ENCODE results near the gene LRCOL1. TPM values are rescaled to one million over a fixed set of nuclear protein-coding genes. Genes with fewer than 3 reads are reported as not detected.
A peak's percentile ranks its signal among the peaks of the same experiment; 100 is the strongest.

LRCOL1 gene
- polyA plus RNA-seq, 3 donors = not detected

DNA sequence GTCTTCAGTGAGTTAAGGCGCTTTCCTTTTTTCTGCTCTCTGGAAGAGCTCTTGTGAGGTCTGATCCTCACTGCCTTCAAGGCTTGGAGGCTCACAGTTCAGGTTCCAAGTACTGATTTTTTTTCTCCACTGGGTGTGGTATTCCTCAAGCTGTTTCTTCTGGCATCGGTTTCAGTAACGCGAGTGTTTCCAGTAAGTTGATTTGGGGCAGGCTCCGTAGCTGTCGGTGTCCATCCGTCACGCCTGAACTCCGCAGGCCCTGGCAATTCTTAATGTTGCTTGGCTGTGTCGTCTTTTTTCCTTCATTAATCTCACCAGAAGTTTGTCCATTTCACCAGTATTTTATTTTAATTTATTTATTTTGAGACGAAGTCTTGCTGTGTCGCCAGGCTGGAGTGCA, 30.6 kb downstream of the LRCOL1 start:
- Histone ChIP-seq H3K27me3 (ENCODE audit: control insufficient read depth in 2 of 2, insufficient read depth in 2 of 2, low read length in 2 of 2) (no peaks in the 10 kb centered on the region), H3K4me3 (replicated peaks in 1 of 3; ENCODE audit: low read depth in 2 of 3, low read length in 3 of 3) (no peak overlapping the region), H3K4me2 (replicated peaks; ENCODE audit: extremely low read depth, low read length, poor library complexity, severe bottlenecking) (no peak overlapping the region), H3K4me1 (ENCODE audit: control insufficient read depth in 1 of 2, insufficient read depth in 2 of 2, low read length in 2 of 2) (no peaks in the 10 kb centered on the region), H3K36me3 (replicated peaks in 1 of 2; ENCODE audit: control insufficient read depth in 1 of 2, insufficient read depth in 2 of 2, low read length in 2 of 2) (peaks cover 39 to 52% of the 10 kb centered on the region in 2 donors), H3K79me2 (ENCODE audit: insufficient read depth, low read length) (no peaks in the 10 kb centered on the region), H3K9ac (ENCODE audit: insufficient read depth, low read length, poor library complexity, severe bottlenecking) (no peak overlapping the region), H3K27ac (ENCODE audit: low read depth in 1 of 2, low read length in 2 of 2) (no peak overlapping the region), H3K9me3 (replicated peaks in 1 of 2; ENCODE audit: control insufficient read depth in 1 of 2, insufficient read depth in 1 of 2, low read length in 2 of 2) (peaks cover 0 to 9% of the 10 kb centered on the region in 2 donors), H4K20me1 (ENCODE audit: insufficient read depth, low read length) (no peaks in the 10 kb centered on the region), H2AFZ (ENCODE audit: insufficient read depth, low read depth, low read length, poor library complexity, severe bottlenecking) (no peak overlapping the region)
- peaks cover 0 to 6% (median 0%) of the 10 kb centered on the region in 7 donors for H3K9me3 Mint-ChIP-seq
- intact Hi-C loops (cut with micrococcal nuclease) = no loop called here
- no peaks in the 10 kb centered on the region for H3K27me3 Mint-ChIP-seq (ENCODE audit: low read depth in 3 of 3)
- H3K36me3 Mint-ChIP-seq = peaks cover 42 to 71% of the 10 kb centered on the region in 2 donors
- no peak overlapping the region for H3K4me3 Mint-ChIP-seq
- WGBS (ENCODE audit: insufficient coverage) = 73% methylated on average over 3 of the region's 12 CpGs
- TF ChIP-seq, protein P1, sequence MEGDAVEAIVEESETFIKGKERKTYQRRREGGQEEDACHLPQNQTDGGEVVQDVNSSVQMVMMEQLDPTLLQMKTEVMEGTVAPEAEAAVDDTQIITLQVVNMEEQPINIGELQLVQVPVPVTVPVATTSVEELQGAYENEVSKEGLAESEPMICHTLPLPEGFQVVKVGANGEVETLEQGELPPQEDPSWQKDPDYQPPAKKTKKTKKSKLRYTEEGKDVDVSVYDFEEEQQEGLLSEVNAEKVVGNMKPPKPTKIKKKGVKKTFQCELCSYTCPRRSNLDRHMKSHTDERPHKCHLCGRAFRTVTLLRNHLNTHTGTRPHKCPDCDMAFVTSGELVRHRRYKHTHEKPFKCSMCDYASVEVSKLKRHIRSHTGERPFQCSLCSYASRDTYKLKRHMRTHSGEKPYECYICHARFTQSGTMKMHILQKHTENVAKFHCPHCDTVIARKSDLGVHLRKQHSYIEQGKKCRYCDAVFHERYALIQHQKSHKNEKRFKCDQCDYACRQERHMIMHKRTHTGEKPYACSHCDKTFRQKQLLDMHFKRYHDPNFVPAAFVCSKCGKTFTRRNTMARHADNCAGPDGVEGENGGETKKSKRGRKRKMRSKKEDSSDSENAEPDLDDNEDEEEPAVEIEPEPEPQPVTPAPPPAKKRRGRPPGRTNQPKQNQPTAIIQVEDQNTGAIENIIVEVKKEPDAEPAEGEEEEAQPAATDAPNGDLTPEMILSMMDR (IDR thresholded peaks at IDR 0.05) = no peak
- H3K4me1 Mint-ChIP-seq = no peaks in the 10 kb centered on the region
- DNase-seq = no peak
- peak overlapping the region in 2 of 7 donors; percentile 24 to 33 for H3K27ac Mint-ChIP-seq

DNA sequence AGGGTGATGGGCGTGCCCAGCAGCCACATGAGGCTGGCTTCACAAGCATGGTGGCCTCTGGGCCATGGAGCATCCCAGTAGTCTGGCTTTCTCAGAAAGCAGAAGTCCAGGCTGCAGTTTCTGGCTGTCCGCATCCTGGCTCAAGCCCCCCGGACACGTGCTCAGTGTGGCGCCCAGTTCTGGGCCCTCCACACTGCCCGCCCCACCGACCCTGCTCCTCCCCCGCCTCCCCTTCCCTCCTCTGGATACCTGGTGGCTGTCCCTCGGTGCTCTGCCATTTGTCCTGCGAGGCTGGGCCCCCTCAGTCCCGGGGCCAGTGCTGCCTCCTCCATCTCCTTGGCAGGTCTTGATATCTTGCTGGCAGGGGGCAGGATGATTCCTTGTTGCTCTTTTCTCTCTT, 31.6 kb downstream of the LRCOL1 start:
- H3K79me2 ChIP-seq (ENCODE audit: insufficient read depth, low read length) = no peaks in the 10 kb centered on the region
- 88% methylated on average over 8 of the region's 11 CpGs for WGBS (ENCODE audit: insufficient coverage)
- no peak overlapping the region for H2AFZ ChIP-seq (ENCODE audit: insufficient read depth, low read depth, low read length, poor library complexity, severe bottlenecking)
- Mint-ChIP-seq H3K9me3 (peaks cover 0 to 6% (median 0%) of the 10 kb centered on the region in 7 donors), H3K4me1 (no peaks in the 10 kb centered on the region), H3K27ac (peak overlapping the region in 1 of 7 donors; percentile 61), H3K4me3 (no peak overlapping the region), H3K27me3 (ENCODE audit: low read depth in 3 of 3) (no peaks in the 10 kb centered on the region), H3K36me3 (peaks cover 39 to 72% of the 10 kb centered on the region in 2 donors)
- intact Hi-C loops (cut with micrococcal nuclease) = no loop called here
- H3K9ac ChIP-seq (ENCODE audit: insufficient read depth, low read length, poor library complexity, severe bottlenecking) = no peak overlapping the region
- H3K27me3 ChIP-seq (ENCODE audit: control insufficient read depth in 2 of 2, insufficient read depth in 2 of 2, low read length in 2 of 2) = no peaks in the 10 kb centered on the region
- no peak overlapping the region for H3K4me2 ChIP-seq (replicated peaks; ENCODE audit: extremely low read depth, low read length, poor library complexity, severe bottlenecking)
- H3K9me3 ChIP-seq (replicated peaks in 1 of 2; ENCODE audit: control insufficient read depth in 1 of 2, insufficient read depth in 1 of 2, low read length in 2 of 2) = peaks cover 0 to 9% of the 10 kb centered on the region in 2 donors
- H4K20me1 ChIP-seq (ENCODE audit: insufficient read depth, low read length) = no peaks in the 10 kb centered on the region
- H3K36me3 ChIP-seq (replicated peaks in 1 of 2; ENCODE audit: control insufficient read depth in 1 of 2, insufficient read depth in 2 of 2, low read length in 2 of 2) = peaks cover 46 to 61% of the 10 kb centered on the region in 2 donors
- DNase-seq = no peak
- H3K4me3 ChIP-seq (replicated peaks in 1 of 3; ENCODE audit: low read depth in 2 of 3, low read length in 3 of 3) = no peak overlapping the region
- no peaks in the 10 kb centered on the region for H3K4me1 ChIP-seq (ENCODE audit: control insufficient read depth in 1 of 2, insufficient read depth in 2 of 2, low read length in 2 of 2)
- TF ChIP-seq, protein P1 (IDR thresholded peaks at IDR 0.05) = no peak
- no peak overlapping the region for H3K27ac ChIP-seq (ENCODE audit: low read depth in 1 of 2, low read length in 2 of 2)
